ENCODE results near the gene MOB3B. TPM values are rescaled to one million over a fixed set of nuclear protein-coding genes. Genes with fewer than 3 reads are reported as not detected.

Gene MOB3B
- total RNA-seq, 1 donor from 2014 or later: 21.8 TPM

GRCh38 chr9:27428551-27428950 is 101.1 kb downstream of the MOB3B start:
- peaks cover 52% of the 10 kb centered on the region for H3K4me1 Mint-ChIP-seq
- H3K27ac Mint-ChIP-seq (ENCODE audit: unreplicated experiment): no peak overlapping the region
- TF ChIP-seq CTCF (conservative IDR thresholded peaks at IDR 0.05): no peak
- no peaks in the 10 kb centered on the region for H3K36me3 Mint-ChIP-seq (ENCODE audit: low read depth)
- H3K4me3 Mint-ChIP-seq: no peak overlapping the region
- H3K9me3 Mint-ChIP-seq: no peaks in the 10 kb centered on the region
- no peaks in the 10 kb centered on the region for H3K27me3 Mint-ChIP-seq (ENCODE audit: low read depth)
- no peak for DNase-seq (ENCODE audit: low read depth, low spot score)

- Mint-ChIP-seq H3K27ac (ENCODE audit: unreplicated experiment) (no peak overlapping the region), H3K27me3 (ENCODE audit: low read depth) (no peaks in the 10 kb centered on the region), H3K36me3 (ENCODE audit: low read depth) (no peaks in the 10 kb centered on the region), H3K9me3 (no peaks in the 10 kb centered on the region), H3K4me1 (peaks cover 44% of the 10 kb centered on the region), H3K4me3 (no peak overlapping the region)
- DNase-seq (ENCODE audit: low read depth, low spot score): no peak
- TF ChIP-seq CTCF (conservative IDR thresholded peaks at IDR 0.05): no peak
Measured at GRCh38 chr9:27427272-27427643, 102.4 kb downstream of the MOB3B start.

DNA sequence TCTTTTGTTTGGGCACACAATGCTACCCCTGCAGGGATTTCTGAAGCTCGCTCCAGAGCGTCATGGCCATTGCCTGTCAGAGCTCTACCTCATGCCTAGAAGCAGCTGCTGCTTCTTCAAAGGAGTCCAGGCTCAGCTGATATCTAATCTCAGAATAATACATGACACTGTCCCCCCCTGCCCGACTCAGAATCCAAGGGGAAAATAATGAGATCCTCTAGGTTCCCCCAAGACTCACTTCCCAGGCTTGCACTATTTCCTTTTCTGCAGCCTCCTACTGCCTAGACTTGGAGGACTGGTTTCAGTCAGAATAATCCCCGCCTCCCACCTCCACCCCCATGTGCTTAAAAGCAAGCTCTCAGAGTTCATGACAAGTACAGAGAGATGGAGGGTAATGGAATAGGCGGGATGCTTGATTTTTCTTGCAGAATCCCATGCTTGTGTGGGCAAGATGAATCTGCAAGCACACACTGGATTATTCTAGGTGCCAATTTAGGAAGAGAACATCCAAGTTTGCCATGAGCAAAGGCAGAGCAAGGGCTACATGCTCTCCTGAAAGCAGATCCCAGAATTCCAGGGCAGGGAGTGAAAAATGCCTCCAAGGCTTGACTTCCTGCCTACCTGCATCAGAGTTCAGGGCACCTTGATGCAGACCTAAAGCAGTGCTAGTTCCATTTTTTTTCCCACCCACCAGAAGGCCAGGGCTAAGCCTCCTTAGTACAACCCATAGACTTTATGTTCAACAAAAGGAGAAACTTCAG is 102.9 kb downstream of the MOB3B start:
- no peak for TF ChIP-seq CTCF (conservative IDR thresholded peaks at IDR 0.05)
- Mint-ChIP-seq H3K9me3 (peaks cover under 1% of the 10 kb centered on the region), H3K4me1 (peaks cover 42% of the 10 kb centered on the region), H3K27me3 (ENCODE audit: low read depth) (no peaks in the 10 kb centered on the region), H3K36me3 (ENCODE audit: low read depth) (peaks cover 2% of the 10 kb centered on the region), H3K27ac (ENCODE audit: unreplicated experiment) (peak overlapping the region; percentile 68), H3K4me3 (no peak overlapping the region)
- DNase-seq (ENCODE audit: low read depth, low spot score): no peak

- Mint-ChIP-seq H3K27me3 (ENCODE audit: low read depth) (no peaks in the 10 kb centered on the region), H3K36me3 (ENCODE audit: low read depth) (peaks cover 5% of the 10 kb centered on the region), H3K4me3 (no peak overlapping the region), H3K4me1 (peaks cover 35% of the 10 kb centered on the region), H3K27ac (ENCODE audit: unreplicated experiment) (peak overlapping the region; percentile 68), H3K9me3 (peaks cover 2% of the 10 kb centered on the region)
- TF ChIP-seq CTCF (conservative IDR thresholded peaks at IDR 0.05): no peak
- no peak for DNase-seq (ENCODE audit: low read depth, low spot score)
Measured at GRCh38 chr9:27425827-27426510, 103.6 kb downstream of the MOB3B start.

DNA sequence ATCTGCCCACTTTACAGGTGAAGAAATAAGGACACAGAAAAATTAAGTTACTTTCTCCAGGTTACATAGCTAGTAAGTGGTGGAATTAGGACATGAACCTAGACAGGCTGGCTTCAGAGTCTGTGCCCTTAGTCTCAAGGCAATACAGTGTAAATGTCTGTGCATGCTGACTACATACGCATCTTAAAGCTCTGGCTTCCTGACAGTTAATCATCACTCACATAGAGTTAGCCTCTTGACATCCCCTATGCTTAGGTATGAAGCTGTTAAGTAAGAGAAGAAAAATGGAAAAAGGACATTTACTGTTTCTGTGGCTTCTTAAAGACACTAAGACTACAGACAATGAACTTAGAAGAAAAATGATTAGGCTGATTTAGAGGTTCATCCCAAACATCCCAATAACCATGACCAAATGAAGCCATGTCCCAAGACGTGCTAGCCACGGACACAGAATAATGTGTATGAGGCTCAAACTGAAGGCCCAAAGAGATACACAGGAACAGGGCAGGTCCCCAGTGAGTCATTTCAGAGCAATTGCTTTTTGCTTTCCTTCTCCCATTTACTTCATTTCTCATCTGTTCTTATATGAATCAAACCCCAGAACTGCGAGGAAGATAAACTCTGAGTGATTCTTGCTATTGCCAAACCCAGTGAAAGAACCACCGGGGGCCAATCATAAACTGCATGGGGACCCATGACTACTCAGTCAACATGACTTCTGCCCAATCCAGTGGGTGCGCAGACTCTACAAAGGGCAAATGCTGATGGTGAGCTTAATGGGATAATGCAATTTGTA is 105.5 kb downstream of the MOB3B start:
- no peak overlapping the region for H3K27ac Mint-ChIP-seq (ENCODE audit: unreplicated experiment)
- peaks cover 17% of the 10 kb centered on the region for H3K36me3 Mint-ChIP-seq (ENCODE audit: low read depth)
- peaks cover 25% of the 10 kb centered on the region for H3K4me1 Mint-ChIP-seq

More for the DNA sequence above, 105.5 kb downstream of the MOB3B start:
- H3K4me3 Mint-ChIP-seq: no peak overlapping the region
- no peak for TF ChIP-seq CTCF (conservative IDR thresholded peaks at IDR 0.05)
- DNase-seq (ENCODE audit: low read depth, low spot score): no peak
- H3K27me3 Mint-ChIP-seq (ENCODE audit: low read depth): no peaks in the 10 kb centered on the region
- peaks cover 13% of the 10 kb centered on the region for H3K9me3 Mint-ChIP-seq
